ENCODE measurements around the gene ADORA2A. TPM values are rescaled to one million over a fixed set of nuclear protein-coding genes. Genes with fewer than 3 reads are reported as not detected.

ADORA2A gene
- total RNA-seq, 1 experiment from 2014 or later, result 3.6 TPM

DNA sequence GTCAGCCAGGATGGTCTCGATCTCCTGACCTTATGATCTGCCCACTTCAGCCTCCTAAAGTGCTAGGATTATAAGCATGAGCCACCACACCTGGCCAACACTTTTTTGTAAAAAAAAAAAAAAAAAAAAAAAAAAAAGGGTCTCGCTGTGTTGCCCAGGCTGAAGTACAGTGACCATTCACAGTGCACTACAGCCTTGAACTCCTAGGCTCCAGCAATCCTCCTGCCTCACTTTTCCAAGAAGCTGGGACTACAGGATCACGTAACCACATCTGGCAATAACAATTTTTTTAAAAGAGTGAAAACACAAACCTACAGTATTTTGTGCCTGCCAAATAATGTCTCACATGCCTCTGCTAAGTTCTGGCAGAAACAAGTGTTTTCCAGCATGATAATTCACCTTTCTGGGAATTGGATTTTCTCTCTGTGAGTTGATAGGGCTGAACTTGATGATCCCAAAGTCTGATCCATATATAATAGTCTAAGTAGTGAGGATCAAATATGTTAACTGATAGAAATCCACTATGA is 30.6 kb downstream of the ADORA2A start:
- RAD21 ChIA-PET (ENCODE audit: low non-redundant PET in 1 of 2, low total read pairs in 2 of 2, uncharacterized antibody in 2 of 2, unreplicated experiment in 2 of 2), result interaction anchor here in 1 of 2 experiments (0.7 kb wide), 1 partner anchor 64 kb away, joined by 4 read pairs; no protein-coding TSS in a partner anchor
- Histone ChIP-seq H3K4me1 (ENCODE audit: control insufficient read depth in 1 of 2, insufficient read depth in 2 of 2, low read length in 2 of 2) (no peaks in the 10 kb centered on the region; a peak in 1 of 4 replicates), H3K9ac (ENCODE audit: low read length) (no peak overlapping the region), H3K9me3 (ENCODE audit: control insufficient read depth in 1 of 2, insufficient read depth in 1 of 2, low read depth in 1 of 2, low read length in 2 of 2) (no peaks in the 10 kb centered on the region), H3K79me2 (ENCODE audit: insufficient read depth, low read length) (no peaks in the 10 kb centered on the region), H4K20me1 (ENCODE audit: insufficient read depth) (no peaks in the 10 kb centered on the region), H3K27ac (ENCODE audit: low read depth, low read length) (no peak overlapping the region), H3K27me3 (ENCODE audit: insufficient read depth, low read length) (no peaks in the 10 kb centered on the region), H3K4me2 (ENCODE audit: low read length) (no peak overlapping the region), H3K9me2 (ENCODE audit: insufficient read depth) (no peaks in the 10 kb centered on the region), H3K4me3 (replicated peaks in 1 of 2; ENCODE audit: low read depth in 1 of 2, low read length in 2 of 2) (no peak overlapping the region), H3K36me3 (ENCODE audit: control insufficient read depth in 1 of 2, insufficient read depth in 2 of 2, low read length in 2 of 2) (no peaks in the 10 kb centered on the region), H2AFZ (ENCODE audit: low read depth, low read length, poor library complexity, severe bottlenecking) (no peak overlapping the region)
- no TSS peak for BruUV-seq (replicated peaks)
- DNase-seq (ENCODE audit: low read depth, low spot score) (no peak), ATAC-seq (no peak)
- TF ChIP-seq CEBPB (IDR thresholded peaks at IDR 0.05; ENCODE audit: low read depth), result no peak
- TF ChIP-seq, protein P1, sequence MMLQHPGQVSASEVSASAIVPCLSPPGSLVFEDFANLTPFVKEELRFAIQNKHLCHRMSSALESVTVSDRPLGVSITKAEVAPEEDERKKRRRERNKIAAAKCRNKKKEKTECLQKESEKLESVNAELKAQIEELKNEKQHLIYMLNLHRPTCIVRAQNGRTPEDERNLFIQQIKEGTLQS (IDR thresholded peaks at IDR 0.05), result no peak
- no peak for TF ChIP-seq POLR2AphosphoS5 (IDR thresholded peaks at IDR 0.05; ENCODE audit: low read depth, low read length)
- no peak for TF ChIP-seq SIN3A (IDR thresholded peaks at IDR 0.05; ENCODE audit: low read depth)
- TF ChIP-seq, protein P2, sequence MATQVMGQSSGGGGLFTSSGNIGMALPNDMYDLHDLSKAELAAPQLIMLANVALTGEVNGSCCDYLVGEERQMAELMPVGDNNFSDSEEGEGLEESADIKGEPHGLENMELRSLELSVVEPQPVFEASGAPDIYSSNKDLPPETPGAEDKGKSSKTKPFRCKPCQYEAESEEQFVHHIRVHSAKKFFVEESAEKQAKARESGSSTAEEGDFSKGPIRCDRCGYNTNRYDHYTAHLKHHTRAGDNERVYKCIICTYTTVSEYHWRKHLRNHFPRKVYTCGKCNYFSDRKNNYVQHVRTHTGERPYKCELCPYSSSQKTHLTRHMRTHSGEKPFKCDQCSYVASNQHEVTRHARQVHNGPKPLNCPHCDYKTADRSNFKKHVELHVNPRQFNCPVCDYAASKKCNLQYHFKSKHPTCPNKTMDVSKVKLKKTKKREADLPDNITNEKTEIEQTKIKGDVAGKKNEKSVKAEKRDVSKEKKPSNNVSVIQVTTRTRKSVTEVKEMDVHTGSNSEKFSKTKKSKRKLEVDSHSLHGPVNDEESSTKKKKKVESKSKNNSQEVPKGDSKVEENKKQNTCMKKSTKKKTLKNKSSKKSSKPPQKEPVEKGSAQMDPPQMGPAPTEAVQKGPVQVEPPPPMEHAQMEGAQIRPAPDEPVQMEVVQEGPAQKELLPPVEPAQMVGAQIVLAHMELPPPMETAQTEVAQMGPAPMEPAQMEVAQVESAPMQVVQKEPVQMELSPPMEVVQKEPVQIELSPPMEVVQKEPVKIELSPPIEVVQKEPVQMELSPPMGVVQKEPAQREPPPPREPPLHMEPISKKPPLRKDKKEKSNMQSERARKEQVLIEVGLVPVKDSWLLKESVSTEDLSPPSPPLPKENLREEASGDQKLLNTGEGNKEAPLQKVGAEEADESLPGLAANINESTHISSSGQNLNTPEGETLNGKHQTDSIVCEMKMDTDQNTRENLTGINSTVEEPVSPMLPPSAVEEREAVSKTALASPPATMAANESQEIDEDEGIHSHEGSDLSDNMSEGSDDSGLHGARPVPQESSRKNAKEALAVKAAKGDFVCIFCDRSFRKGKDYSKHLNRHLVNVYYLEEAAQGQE (IDR thresholded peaks at IDR 0.05; ENCODE audit: low read depth), result no peak
- TF ChIP-seq, protein P3, sequence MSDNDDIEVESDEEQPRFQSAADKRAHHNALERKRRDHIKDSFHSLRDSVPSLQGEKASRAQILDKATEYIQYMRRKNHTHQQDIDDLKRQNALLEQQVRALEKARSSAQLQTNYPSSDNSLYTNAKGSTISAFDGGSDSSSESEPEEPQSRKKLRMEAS (IDR thresholded peaks at IDR 0.05), result no peak
- no peak for TF ChIP-seq EZH2 (IDR thresholded peaks at IDR 0.05)
- no peak for TF ChIP-seq EZH2phosphoT487 (IDR thresholded peaks at IDR 0.05; ENCODE audit: borderline replicate concordance)
- no peak for TF ChIP-seq SRF (IDR thresholded peaks at IDR 0.05; ENCODE audit: low read depth)
- no peak for TF ChIP-seq EGR1 (IDR thresholded peaks at IDR 0.05; ENCODE audit: low read depth)
- TF ChIP-seq, protein P4, sequence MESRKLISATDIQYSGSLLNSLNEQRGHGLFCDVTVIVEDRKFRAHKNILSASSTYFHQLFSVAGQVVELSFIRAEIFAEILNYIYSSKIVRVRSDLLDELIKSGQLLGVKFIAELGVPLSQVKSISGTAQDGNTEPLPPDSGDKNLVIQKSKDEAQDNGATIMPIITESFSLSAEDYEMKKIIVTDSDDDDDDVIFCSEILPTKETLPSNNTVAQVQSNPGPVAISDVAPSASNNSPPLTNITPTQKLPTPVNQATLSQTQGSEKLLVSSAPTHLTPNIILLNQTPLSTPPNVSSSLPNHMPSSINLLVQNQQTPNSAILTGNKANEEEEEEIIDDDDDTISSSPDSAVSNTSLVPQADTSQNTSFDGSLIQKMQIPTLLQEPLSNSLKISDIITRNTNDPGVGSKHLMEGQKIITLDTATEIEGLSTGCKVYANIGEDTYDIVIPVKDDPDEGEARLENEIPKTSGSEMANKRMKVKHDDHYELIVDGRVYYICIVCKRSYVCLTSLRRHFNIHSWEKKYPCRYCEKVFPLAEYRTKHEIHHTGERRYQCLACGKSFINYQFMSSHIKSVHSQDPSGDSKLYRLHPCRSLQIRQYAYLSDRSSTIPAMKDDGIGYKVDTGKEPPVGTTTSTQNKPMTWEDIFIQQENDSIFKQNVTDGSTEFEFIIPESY (IDR thresholded peaks at IDR 0.05; ENCODE audit: extremely low read depth, insufficient replicate concordance, low read length), result no peak
- TF ChIP-seq, protein P5, sequence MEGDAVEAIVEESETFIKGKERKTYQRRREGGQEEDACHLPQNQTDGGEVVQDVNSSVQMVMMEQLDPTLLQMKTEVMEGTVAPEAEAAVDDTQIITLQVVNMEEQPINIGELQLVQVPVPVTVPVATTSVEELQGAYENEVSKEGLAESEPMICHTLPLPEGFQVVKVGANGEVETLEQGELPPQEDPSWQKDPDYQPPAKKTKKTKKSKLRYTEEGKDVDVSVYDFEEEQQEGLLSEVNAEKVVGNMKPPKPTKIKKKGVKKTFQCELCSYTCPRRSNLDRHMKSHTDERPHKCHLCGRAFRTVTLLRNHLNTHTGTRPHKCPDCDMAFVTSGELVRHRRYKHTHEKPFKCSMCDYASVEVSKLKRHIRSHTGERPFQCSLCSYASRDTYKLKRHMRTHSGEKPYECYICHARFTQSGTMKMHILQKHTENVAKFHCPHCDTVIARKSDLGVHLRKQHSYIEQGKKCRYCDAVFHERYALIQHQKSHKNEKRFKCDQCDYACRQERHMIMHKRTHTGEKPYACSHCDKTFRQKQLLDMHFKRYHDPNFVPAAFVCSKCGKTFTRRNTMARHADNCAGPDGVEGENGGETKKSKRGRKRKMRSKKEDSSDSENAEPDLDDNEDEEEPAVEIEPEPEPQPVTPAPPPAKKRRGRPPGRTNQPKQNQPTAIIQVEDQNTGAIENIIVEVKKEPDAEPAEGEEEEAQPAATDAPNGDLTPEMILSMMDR (IDR thresholded peaks at IDR 0.05 in 2 of 3, conservative IDR thresholded peaks at IDR 0.05 in 1 of 3; ENCODE audit: borderline replicate concordance in 1 of 3, insufficient read depth in 1 of 3, low read depth in 2 of 3, low read length in 2 of 3), result no peak
- TF ChIP-seq FOSL1 (IDR thresholded peaks at IDR 0.05; ENCODE audit: low read depth), result no peak
- no peak for TF ChIP-seq SP1 (IDR thresholded peaks at IDR 0.05; ENCODE audit: low read depth)
- TF ChIP-seq ZNF274 (IDR thresholded peaks at IDR 0.05; ENCODE audit: low read depth, low read length), result no peak
- no peak for TF ChIP-seq POLR2A (IDR thresholded peaks at IDR 0.05; ENCODE audit: borderline replicate concordance, extremely low read depth, insufficient read depth, insufficient read length)
- no peak for TF ChIP-seq ELF1 (IDR thresholded peaks at IDR 0.05; ENCODE audit: borderline replicate concordance, low read depth)
- TF ChIP-seq RAD21 (IDR thresholded peaks at IDR 0.05; ENCODE audit: low read depth), result no peak
- no peak for TF ChIP-seq TCF7L2 (IDR thresholded peaks at IDR 0.05; ENCODE audit: borderline replicate concordance, extremely low read depth, insufficient read depth, insufficient read length)
- no peak for TF ChIP-seq JUND (IDR thresholded peaks at IDR 0.05)
- intact Hi-C loops (cut with micrococcal nuclease), result no loop called here
- CTCF ChIA-PET, result no interaction called here
- POLR2A ChIA-PET, result no interaction called here
